HEK293T (cell line): ENCODE results near the gene TCF7L2.
A peak's percentile ranks its signal among the peaks of the same experiment; 100 is the strongest.

Experiments used
- CTCF ChIA-PET: fragments of 350-600 bp; formaldehyde crosslinking; extraction: SDS; loops from one replicate; lab custom pipeline; 2021; ENCODE audit warnings: antibody characterized with exemption, inconsistent platforms; lab: Yijun Ruan, JAX
- POLR2A ChIA-PET: fragments of 350-600 bp; formaldehyde crosslinking; extraction: SDS; loops from one replicate; lab custom pipeline; 2020; ENCODE audit warnings: antibody characterized with exemption, inconsistent platforms; lab: Yijun Ruan, JAX
- DNase-seq: peaks from one replicate; pipeline ENCODE4 v3.0.0; 2012; ENCODE audit warnings: mixed read lengths; ENCODE audit errors: extremely low spot score
- ARNT ChIP-seq: fragments of 450-650 bp; IDR thresholded peaks from 2 replicates; pipeline ENCODE4 v1.6.1; 2017; ENCODE audit warnings: mild to moderate bottlenecking
- CTBP1 ChIP-seq: fragments of 450-650 bp; IDR thresholded peaks from 2 replicates; pipeline ENCODE4 v1.6.1; 2016; ENCODE audit warnings: borderline replicate concordance
- ELF4 ChIP-seq: fragments of 450-650 bp; IDR thresholded peaks from 2 replicates; pipeline ENCODE4 v1.6.1; 2017; ENCODE audit warnings: antibody characterized with exemption
- FOXA1 ChIP-seq: fragments of 450-650 bp; IDR thresholded peaks from 2 replicates; pipeline ENCODE4 v1.6.1; 2016; ENCODE audit warnings: mild to moderate bottlenecking
- FOXK2 ChIP-seq: fragments of 450-650 bp; IDR thresholded peaks from 2 replicates; pipeline ENCODE4 v1.6.1; 2016; ENCODE audit warnings: mild to moderate bottlenecking
- FOXM1 ChIP-seq: fragments of 450-650 bp; IDR thresholded peaks from 2 replicates; pipeline ENCODE4 v1.6.1; 2017; ENCODE audit warnings: mild to moderate bottlenecking, borderline replicate concordance
- HDGF ChIP-seq: fragments of 450-650 bp; IDR thresholded peaks from 2 replicates; pipeline ENCODE4 v1.6.1; 2017; ENCODE audit warnings: antibody characterized with exemption, borderline replicate concordance
- L3MBTL2 ChIP-seq: fragments of 450-650 bp; conservative IDR thresholded peaks from 2 replicates; pipeline ENCODE4 v1.6.1; 2016; ENCODE audit warnings: mild to moderate bottlenecking
- LEF1 ChIP-seq: fragments of 450-650 bp; IDR thresholded peaks from 2 replicates; pipeline ENCODE4 v1.6.1; 2017; ENCODE audit warnings: mild to moderate bottlenecking, borderline replicate concordance
- NFRKB ChIP-seq: fragments of 450-650 bp; IDR thresholded peaks from 2 replicates; pipeline ENCODE4 v1.6.1; 2016; ENCODE audit warnings: mild to moderate bottlenecking, moderate library complexity
- PKNOX1 ChIP-seq: fragments of 450-650 bp; IDR thresholded peaks from 2 replicates; pipeline ENCODE4 v1.6.1; 2016
- SP1 ChIP-seq: fragments of 450-650 bp; IDR thresholded peaks from 2 replicates; pipeline ENCODE4 v1.6.1; 2017
- SUZ12 ChIP-seq: fragments of 450-650 bp; IDR thresholded peaks from 2 replicates; pipeline ENCODE4 v1.6.1; 2016; ENCODE audit warnings: mild to moderate bottlenecking
- TARDBP ChIP-seq: fragments of 450-650 bp; IDR thresholded peaks from 2 replicates; pipeline ENCODE4 v1.6.1; 2016
- ZNF384 ChIP-seq: fragments of 450-650 bp; IDR thresholded peaks from 2 replicates; pipeline ENCODE4 v1.6.1; 2016

Gene TCF7L2

GRCh38 chr10:113047963-113048781 is 98.1 kb downstream of the TCF7L2 start:
- DNase-seq = no peak
- POLR2A ChIA-PET = no interaction called here

GRCh38 chr10:113049881-113050280 is 99.8 kb downstream of the TCF7L2 start:
- ChIA-PET CTCF (interaction anchor here (0.8 to 0.9 kb wide), 2 partner anchors 49 to 62 kb away, joined by 3 read pairs; no protein-coding TSS in a partner anchor), POLR2A (no interaction called here)
- TF ChIP-seq LEF1 (no peak), FOXA1 (no peak), SP1 (no peak), NFRKB (no peak)
- DNase-seq = no peak

More at GRCh38 chr10:113047963-113048781, 98.1 kb downstream of the TCF7L2 start:
- CTCF ChIA-PET = interaction anchor here (0.6 to 0.7 kb wide), 2 partner anchors 62 to 410 kb away, joined by 3 read pairs; no protein-coding TSS in a partner anchor
- TF ChIP-seq ELF4 = no peak
- TF ChIP-seq TARDBP = no peak
- TF ChIP-seq L3MBTL2 = no peak
- no peak for TF ChIP-seq ARNT
- no peak for TF ChIP-seq FOXK2
- TF ChIP-seq FOXA1 = no peak
- TF ChIP-seq ZNF384 = no peak

GRCh38 chr10:113052076-113052830 is 102.2 kb downstream of the TCF7L2 start:
- TF ChIP-seq PKNOX1 (peak; percentile 14; the same call in 1 of the 2 replicates), SUZ12 (no peak), NFRKB (no peak), L3MBTL2 (no peak), LEF1 (no peak), FOXM1 (no peak)
- CTCF ChIA-PET = interaction anchor here (0.6 to 1.2 kb wide), 3 partner anchors 60 to 365 kb away, joined by 3 read pairs; no protein-coding TSS in a partner anchor
- no peak for DNase-seq
- POLR2A ChIA-PET = no interaction called here

- ChIA-PET POLR2A (no interaction called here), CTCF (interaction anchor here (0.6 to 1.2 kb wide), 2 partner anchors 59 to 365 kb away, joined by 3 read pairs; no protein-coding TSS in a partner anchor)
- TF ChIP-seq ARNT (no peak), FOXM1 (no peak), PKNOX1 (no peak)
- DNase-seq = no peak
Measured at GRCh38 chr10:113053091-113053490, 103.0 kb downstream of the TCF7L2 start.

GRCh38 chr10:113053881-113054280 is 103.8 kb downstream of the TCF7L2 start:
- no peak for DNase-seq
- ChIA-PET CTCF (no interaction called here), POLR2A (no interaction called here)
- no peak for TF ChIP-seq TARDBP
- TF ChIP-seq FOXK2 = no peak
- no peak for TF ChIP-seq HDGF
- TF ChIP-seq CTBP1 = no peak
- TF ChIP-seq ARNT = no peak
- TF ChIP-seq NFRKB = no peak

- TF ChIP-seq ELF4 (no peak), L3MBTL2 (no peak), PKNOX1 (no peak), ARNT (no peak), LEF1 (no peak), SP1 (no peak), SUZ12 (no peak), NFRKB (no peak), ZNF384 (no peak), CTBP1 (no peak), TARDBP (no peak)
- no peak for DNase-seq
- CTCF ChIA-PET = no interaction called here
- POLR2A ChIA-PET = no interaction called here
Measured at GRCh38 chr10:113055458-113055857, 105.4 kb downstream of the TCF7L2 start.
